ENCODE data around the gene RPTOR.

RPTOR gene

DNA sequence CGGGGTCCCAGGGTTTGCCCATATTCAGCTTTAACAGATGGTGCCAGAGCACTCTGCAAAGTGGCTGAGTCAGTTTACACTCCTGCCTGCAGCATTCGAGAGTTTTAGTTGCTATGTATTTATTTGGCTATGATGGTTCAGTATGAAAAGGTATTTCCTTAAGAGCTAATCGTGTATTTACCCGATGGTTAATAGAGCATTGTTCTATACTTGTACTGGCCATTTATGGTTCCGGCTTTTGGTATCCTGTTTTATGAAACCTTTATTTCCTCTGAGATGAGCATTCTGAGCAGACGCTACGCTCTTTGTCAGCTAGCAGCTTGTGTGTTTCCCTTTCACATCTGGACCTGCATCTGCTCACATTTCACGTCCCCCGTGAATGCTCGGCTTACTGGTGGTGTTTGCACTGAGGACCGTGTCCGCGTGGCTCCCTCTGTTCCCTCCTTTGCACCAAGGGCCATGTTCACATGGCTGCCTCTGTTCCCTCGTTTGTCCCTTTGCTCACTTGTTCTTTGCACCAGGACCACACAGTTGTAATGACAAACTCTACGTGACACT is 297.9 kb downstream of the RPTOR start:
- H3K27ac ChIP-seq (ENCODE audit: low read depth, low read length): no peak overlapping the region
- WGBS (ENCODE audit: extremely low coverage, insufficient coverage, low lambda C conversion rate): no CpG with 5 or more reads among the region's 15 CpGs
- no peak overlapping the region for H3K56ac ChIP-seq (ENCODE audit: low read length)
- H3K4ac ChIP-seq (ENCODE audit: low read depth, low read length): no peak overlapping the region
- no peaks in the 10 kb centered on the region for H3K27me3 ChIP-seq (ENCODE audit: insufficient read depth, low read length, poor library complexity)
- DNase-seq: no peak
- H3K18ac ChIP-seq (ENCODE audit: low read length): no peak overlapping the region
- H2BK120ac ChIP-seq (ENCODE audit: low read depth, low read length): no peak overlapping the region
- H4K8ac ChIP-seq (ENCODE audit: low read depth, low read length): no peak overlapping the region
- no peak overlapping the region for H3K23ac ChIP-seq (ENCODE audit: low read length)
- H3K36me3 ChIP-seq (ENCODE audit: control insufficient read depth, insufficient read depth, low read length): no peaks in the 10 kb centered on the region
- no peak overlapping the region for H2BK15ac ChIP-seq (replicated peaks; ENCODE audit: low read depth)
- no peak overlapping the region for H2AK5ac ChIP-seq (ENCODE audit: low read length)
- H3K79me1 ChIP-seq (ENCODE audit: low read length): no peaks in the 10 kb centered on the region
- no peak overlapping the region for H3K9ac ChIP-seq (ENCODE audit: low read length)
- H3K4me3 ChIP-seq (ENCODE audit: low read length): no peak overlapping the region
- H2BK5ac ChIP-seq (ENCODE audit: low read length): no peak overlapping the region
- H3K79me2 ChIP-seq (ENCODE audit: control insufficient read depth, insufficient read depth, low read length): no peaks in the 10 kb centered on the region
- no peaks in the 10 kb centered on the region for H3K4me1 ChIP-seq (ENCODE audit: control insufficient read depth, low read depth, low read length)
- no peak overlapping the region for H4K5ac ChIP-seq (ENCODE audit: low read length)
- no peak overlapping the region for H3K4me2 ChIP-seq (ENCODE audit: low read length)

DNA sequence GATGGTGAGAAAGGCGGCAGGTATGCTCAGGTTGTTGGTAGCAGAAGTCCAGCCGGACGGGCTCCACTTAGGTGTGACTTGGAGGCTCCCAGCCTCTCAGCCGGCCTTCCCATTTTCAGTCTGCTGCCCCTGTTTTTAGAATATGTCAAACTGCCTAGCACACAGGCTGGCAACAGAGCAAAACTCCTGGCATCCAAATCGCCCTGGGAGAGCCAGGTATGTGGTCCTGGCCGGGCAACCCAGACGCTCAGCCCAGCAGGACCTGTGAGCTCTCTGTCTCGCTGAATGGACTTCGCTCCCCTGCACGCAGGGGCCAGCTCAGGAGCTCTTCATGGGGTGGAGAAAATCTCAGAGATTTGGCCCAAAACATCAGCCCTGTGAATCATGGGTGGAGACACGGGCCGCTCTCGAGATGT is 299.1 kb downstream of the RPTOR start:
- Histone ChIP-seq H3K4me2 (ENCODE audit: low read length) (no peak overlapping the region), H3K79me2 (ENCODE audit: control insufficient read depth, insufficient read depth, low read length) (no peaks in the 10 kb centered on the region), H4K8ac (ENCODE audit: low read depth, low read length) (no peak overlapping the region), H3K23ac (ENCODE audit: low read length) (no peak overlapping the region), H3K4ac (ENCODE audit: low read depth, low read length) (no peak overlapping the region), H2BK5ac (ENCODE audit: low read length) (no peak overlapping the region), H3K18ac (ENCODE audit: low read length) (no peak overlapping the region), H3K27me3 (ENCODE audit: insufficient read depth, low read length, poor library complexity) (no peaks in the 10 kb centered on the region), H4K5ac (ENCODE audit: low read length) (no peak overlapping the region), H3K4me1 (ENCODE audit: control insufficient read depth, low read depth, low read length) (no peaks in the 10 kb centered on the region), H2BK15ac (replicated peaks; ENCODE audit: low read depth) (no peak overlapping the region), H3K27ac (ENCODE audit: low read depth, low read length) (no peak overlapping the region), H2BK120ac (ENCODE audit: low read depth, low read length) (no peak overlapping the region), H3K36me3 (ENCODE audit: control insufficient read depth, insufficient read depth, low read length) (no peaks in the 10 kb centered on the region), H2AK5ac (ENCODE audit: low read length) (no peak overlapping the region), H3K56ac (ENCODE audit: low read length) (no peak overlapping the region), H3K79me1 (ENCODE audit: low read length) (no peaks in the 10 kb centered on the region), H3K9ac (ENCODE audit: low read length) (no peak overlapping the region), H3K4me3 (ENCODE audit: low read length) (no peak overlapping the region)
- no peak for DNase-seq
- WGBS (ENCODE audit: extremely low coverage, insufficient coverage, low lambda C conversion rate): no CpG with 5 or more reads among the region's 13 CpGs

DNA sequence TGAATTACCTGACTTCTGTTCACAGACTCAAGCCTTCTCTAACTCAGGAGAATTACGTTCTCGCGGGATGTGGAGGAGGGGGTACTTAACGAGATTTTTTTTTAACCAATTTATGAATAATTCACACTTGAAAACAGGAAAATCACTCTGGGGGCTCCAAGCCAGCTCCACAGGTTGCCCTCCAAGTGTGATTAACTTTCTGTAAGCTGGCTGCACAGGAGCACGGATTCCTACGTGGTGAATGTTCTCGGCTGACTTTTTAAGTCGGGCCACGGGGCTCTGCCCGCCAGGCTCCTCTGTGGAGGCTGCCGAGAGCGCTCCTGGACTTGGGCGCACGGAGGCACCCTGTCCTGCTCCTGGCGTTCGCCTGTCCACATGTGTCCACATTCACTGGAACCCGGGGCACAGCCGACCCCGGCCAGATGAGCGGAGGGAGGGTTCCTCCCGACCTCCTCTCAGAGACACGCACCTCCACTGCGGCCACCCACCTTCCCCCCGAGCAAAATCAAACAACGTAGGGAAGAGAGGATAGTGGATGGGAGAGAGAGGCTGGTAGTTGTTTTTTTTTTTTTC is 299.9 kb downstream of the RPTOR start:
- no peak for DNase-seq
- H3K36me3 ChIP-seq (ENCODE audit: control insufficient read depth, insufficient read depth, low read length): no peaks in the 10 kb centered on the region
- H3K4me3 ChIP-seq (ENCODE audit: low read length): no peak overlapping the region
- H3K23ac ChIP-seq (ENCODE audit: low read length): no peak overlapping the region
- no peak overlapping the region for H2BK5ac ChIP-seq (ENCODE audit: low read length)
- no CpG with 5 or more reads among the region's 25 CpGs for WGBS (ENCODE audit: extremely low coverage, insufficient coverage, low lambda C conversion rate)
- H3K79me1 ChIP-seq (ENCODE audit: low read length): no peaks in the 10 kb centered on the region
- no peak overlapping the region for H3K27ac ChIP-seq (ENCODE audit: low read depth, low read length)
- H3K56ac ChIP-seq (ENCODE audit: low read length): no peak overlapping the region
- H2BK15ac ChIP-seq (replicated peaks; ENCODE audit: low read depth): no peak overlapping the region
- no peak overlapping the region for H2AK5ac ChIP-seq (ENCODE audit: low read length)
- no peak overlapping the region for H4K8ac ChIP-seq (ENCODE audit: low read depth, low read length)
- H4K5ac ChIP-seq (ENCODE audit: low read length): no peak overlapping the region
- no peaks in the 10 kb centered on the region for H3K79me2 ChIP-seq (ENCODE audit: control insufficient read depth, insufficient read depth, low read length)
- no peaks in the 10 kb centered on the region for H3K4me1 ChIP-seq (ENCODE audit: control insufficient read depth, low read depth, low read length)
- no peaks in the 10 kb centered on the region for H3K27me3 ChIP-seq (ENCODE audit: insufficient read depth, low read length, poor library complexity)
- H3K4ac ChIP-seq (ENCODE audit: low read depth, low read length): no peak overlapping the region
- no peak overlapping the region for H3K4me2 ChIP-seq (ENCODE audit: low read length)
- no peak overlapping the region for H3K9ac ChIP-seq (ENCODE audit: low read length)
- no peak overlapping the region for H2BK120ac ChIP-seq (ENCODE audit: low read depth, low read length)
- no peak overlapping the region for H3K18ac ChIP-seq (ENCODE audit: low read length)

DNA sequence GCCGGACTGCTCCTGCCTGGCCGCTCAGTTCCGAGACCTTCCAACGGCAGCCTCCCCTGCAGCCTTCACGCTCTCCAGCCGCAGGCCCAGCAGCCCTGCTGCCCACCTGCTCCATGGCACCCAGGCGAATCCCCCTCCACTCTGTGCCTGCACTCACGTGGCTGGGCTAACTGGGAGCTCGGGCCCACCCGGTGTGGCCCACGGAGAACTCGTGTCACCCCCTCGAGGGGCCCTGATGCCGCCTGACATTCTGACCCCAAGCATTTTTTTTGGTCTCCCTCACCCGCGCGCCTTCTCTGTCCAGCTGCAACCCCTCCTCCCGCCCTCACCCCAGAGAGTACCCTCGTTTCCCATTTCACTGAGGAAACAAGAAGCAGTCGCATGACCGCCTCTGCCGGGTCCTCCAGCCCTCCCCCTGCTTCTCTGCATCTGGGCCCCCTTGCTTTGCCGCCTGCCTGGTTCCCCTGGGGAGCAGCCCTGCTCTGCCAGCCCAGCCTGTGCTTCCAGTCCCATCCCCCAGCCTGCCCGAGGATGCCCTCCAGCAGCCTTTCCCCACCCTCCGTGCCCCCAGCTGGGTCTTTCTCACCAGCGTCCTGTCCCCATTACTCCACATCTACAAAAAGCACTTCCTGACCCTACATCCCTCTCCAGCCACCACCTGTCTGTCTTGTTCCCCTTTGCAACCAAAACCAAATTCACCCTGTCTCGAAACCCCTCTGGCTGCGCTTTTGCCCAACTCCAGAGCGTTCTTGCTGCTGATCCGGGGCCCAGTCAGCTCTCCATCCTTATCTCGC is 300.6 kb downstream of the RPTOR start:
- no peak for DNase-seq
- H3K4me2 ChIP-seq (ENCODE audit: low read length): no peak overlapping the region
- no peak overlapping the region for H4K5ac ChIP-seq (ENCODE audit: low read length)
- peaks cover 2% of the 10 kb centered on the region for H3K36me3 ChIP-seq (ENCODE audit: control insufficient read depth, insufficient read depth, low read length)
- no peak overlapping the region for H3K23ac ChIP-seq (ENCODE audit: low read length)
- H3K79me2 ChIP-seq (ENCODE audit: control insufficient read depth, insufficient read depth, low read length): no peaks in the 10 kb centered on the region
- H3K4me3 ChIP-seq (ENCODE audit: low read length): no peak overlapping the region
- H3K27me3 ChIP-seq (ENCODE audit: insufficient read depth, low read length, poor library complexity): no peaks in the 10 kb centered on the region
- H3K4me1 ChIP-seq (ENCODE audit: control insufficient read depth, low read depth, low read length): no peaks in the 10 kb centered on the region
- H2BK120ac ChIP-seq (ENCODE audit: low read depth, low read length): no peak overlapping the region
- H2AK5ac ChIP-seq (ENCODE audit: low read length): no peak overlapping the region
- no peak overlapping the region for H3K4ac ChIP-seq (ENCODE audit: low read depth, low read length)
- no peak overlapping the region for H3K9ac ChIP-seq (ENCODE audit: low read length)
- no peak overlapping the region for H2BK15ac ChIP-seq (replicated peaks; ENCODE audit: low read depth)
- H3K56ac ChIP-seq (ENCODE audit: low read length): no peak overlapping the region
- H3K27ac ChIP-seq (ENCODE audit: low read depth, low read length): no peak overlapping the region
- H2BK5ac ChIP-seq (ENCODE audit: low read length): no peak overlapping the region
- no CpG with 5 or more reads among the region's 31 CpGs for WGBS (ENCODE audit: extremely low coverage, insufficient coverage, low lambda C conversion rate)
- H3K79me1 ChIP-seq (ENCODE audit: low read length): no peaks in the 10 kb centered on the region
- no peak overlapping the region for H4K8ac ChIP-seq (ENCODE audit: low read depth, low read length)
- H3K18ac ChIP-seq (ENCODE audit: low read length): no peak overlapping the region

DNA sequence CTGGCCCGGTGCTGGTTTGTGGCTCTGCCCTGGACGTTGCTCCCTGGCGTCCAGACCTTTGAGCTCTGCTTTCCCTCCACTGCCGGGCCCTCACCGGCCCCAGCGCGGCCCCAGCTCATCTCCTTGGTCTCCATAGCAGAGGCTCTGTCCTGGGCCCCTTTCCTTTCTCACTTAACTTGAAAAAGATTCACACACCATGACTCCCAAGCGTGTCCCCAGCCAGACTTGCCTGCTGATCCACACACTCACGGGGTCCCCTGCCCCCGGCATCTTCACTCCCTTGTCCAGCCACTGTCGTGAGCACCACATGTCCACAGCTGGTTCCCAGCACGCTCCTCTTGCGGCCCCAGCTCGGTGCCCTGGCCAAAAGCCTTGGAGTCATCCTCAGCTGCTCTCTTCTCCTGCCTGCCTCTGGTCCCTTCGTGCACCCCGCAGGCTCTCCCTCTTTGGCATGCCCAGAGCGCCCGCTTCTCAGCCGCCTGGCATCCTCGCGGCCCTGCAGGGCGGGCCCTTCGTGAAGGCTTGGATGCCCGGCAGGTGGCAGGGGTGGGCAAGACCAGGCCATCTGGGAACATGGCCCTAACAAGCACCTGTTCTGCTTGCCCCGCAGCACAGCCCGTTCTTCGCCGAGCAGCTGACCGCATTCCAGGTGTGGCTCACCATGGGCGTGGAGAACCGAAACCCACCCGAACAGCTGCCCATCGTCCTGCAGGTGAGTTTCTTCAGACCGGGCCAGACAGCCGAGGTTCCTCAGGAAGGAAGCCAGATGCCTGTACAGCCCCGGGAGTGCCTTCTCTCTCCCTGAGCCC is 301.4 kb downstream of the RPTOR start:
- Histone ChIP-seq H3K23ac (ENCODE audit: low read length) (no peak overlapping the region), H2BK120ac (ENCODE audit: low read depth, low read length) (no peak overlapping the region)
- WGBS (ENCODE audit: extremely low coverage, insufficient coverage, low lambda C conversion rate): no CpG with 5 or more reads among the region's 36 CpGs

More for the DNA sequence above, 301.4 kb downstream of the RPTOR start:
- Histone ChIP-seq H3K56ac (ENCODE audit: low read length) (no peak overlapping the region), H3K79me1 (ENCODE audit: low read length) (no peaks in the 10 kb centered on the region), H4K8ac (ENCODE audit: low read depth, low read length) (no peak overlapping the region), H3K4me3 (ENCODE audit: low read length) (no peak overlapping the region), H3K9ac (ENCODE audit: low read length) (no peak overlapping the region), H2BK5ac (ENCODE audit: low read length) (no peak overlapping the region), H3K27ac (ENCODE audit: low read depth, low read length) (no peak overlapping the region), H3K27me3 (ENCODE audit: insufficient read depth, low read length, poor library complexity) (no peaks in the 10 kb centered on the region), H3K79me2 (ENCODE audit: control insufficient read depth, insufficient read depth, low read length) (no peaks in the 10 kb centered on the region), H3K4me2 (ENCODE audit: low read length) (no peak overlapping the region), H3K4ac (ENCODE audit: low read depth, low read length) (no peak overlapping the region), H2AK5ac (ENCODE audit: low read length) (no peak overlapping the region), H3K4me1 (ENCODE audit: control insufficient read depth, low read depth, low read length) (no peaks in the 10 kb centered on the region), H3K36me3 (ENCODE audit: control insufficient read depth, insufficient read depth, low read length) (peaks cover 2% of the 10 kb centered on the region), H4K5ac (ENCODE audit: low read length) (no peak overlapping the region), H3K18ac (ENCODE audit: low read length) (no peak overlapping the region), H2BK15ac (replicated peaks; ENCODE audit: low read depth) (no peak overlapping the region)
- no peak for DNase-seq

Measured in mesendoderm (in vitro differentiated cells).